Osteoblast (primary cell): ENCODE measurements around the gene DKK2. TPM values are rescaled to one million over a fixed set of nuclear protein-coding genes. Genes with fewer than 3 reads are reported as not detected.

Source experiments
- DNase-seq: peaks from one replicate; pipeline ENCODE4 v3.0.0; 2011; ENCODE audit warnings: low spot score, mixed read lengths; ENCODE audit not compliant: insufficient read length; ENCODE audit errors: missing footprints
- H2AFZ ChIP-seq: 2 replicates; pipeline ENCODE4 v1.6.0; 2011; ENCODE audit warnings: mild to moderate bottlenecking, low read length
- H3K27ac ChIP-seq: 2 replicates; pipeline ENCODE4 v1.5.1; 2011; ENCODE audit warnings: mild to moderate bottlenecking, low read depth, low read length, moderate library complexity
- H3K27me3 ChIP-seq: 2 replicates; pipeline ENCODE4 v1.6.0; 2012; ENCODE audit warnings: mild to moderate bottlenecking, control low read depth, inconsistent platforms, low read length, moderate library complexity; ENCODE audit not compliant: insufficient read depth
- H3K36me3 ChIP-seq: 2 replicates; pipeline ENCODE4 v1.5.1; 2011; ENCODE audit warnings: mild to moderate bottlenecking, low read length, control low read depth, moderate library complexity; ENCODE audit not compliant: insufficient read depth
- H3K4me1 ChIP-seq: 2 replicates; pipeline ENCODE4 v1.5.1; 2011; ENCODE audit warnings: mild to moderate bottlenecking, low read length, control low read depth, moderate library complexity; ENCODE audit not compliant: insufficient read depth
- H3K4me2 ChIP-seq: 2 replicates; pipeline ENCODE4 v1.6.0; 2011; ENCODE audit warnings: mild to moderate bottlenecking, low read length; ENCODE audit not compliant: insufficient read depth
- H3K4me3 ChIP-seq: fragments of 200-600 bp; sonication (generic); 3 replicates; pipeline ENCODE4 v1.5.1; 2012; ENCODE audit warnings: mild to moderate bottlenecking, low read length, inconsistent platforms; ENCODE audit not compliant: insufficient read depth
- H3K79me2 ChIP-seq: 2 replicates; pipeline ENCODE4 v1.6.0; 2012; ENCODE audit warnings: mild to moderate bottlenecking, low read length, control low read depth, inconsistent platforms; ENCODE audit not compliant: insufficient read depth
- H3K9me3 ChIP-seq: 2 replicates; pipeline ENCODE4 v1.5.1; 2011; ENCODE audit warnings: low read depth, low read length, control low read depth
- H4K20me1 ChIP-seq: 2 replicates; pipeline ENCODE4 v1.6.0; 2012; ENCODE audit warnings: mild to moderate bottlenecking, low read length, control low read depth; ENCODE audit not compliant: insufficient read depth
- CTCF ChIP-seq: IDR thresholded peaks from 2 replicates; pipeline ENCODE4 v1.5.1; 2011; ENCODE audit warnings: mild to moderate bottlenecking, low read depth, low read length, moderate library complexity; ENCODE audit errors: extremely low read depth
- total RNA-seq: library from RNA; depleted of rRNA; stranded (reverse); fragments of >200 nt; gene quantifications from 2 replicates; pipeline ENCODE4 v1.2.3, GENCODE V29; 2012

Gene DKK2
- total RNA-seq, 1 donor = not detected

- TF ChIP-seq CTCF = no peak
- Histone ChIP-seq H3K4me1 (no peaks in the 10 kb centered on the region), H2AFZ (no peak overlapping the region), H3K36me3 (no peaks in the 10 kb centered on the region), H3K4me2 (no peak overlapping the region), H3K4me3 (no peak overlapping the region), H3K27ac (no peak overlapping the region), H3K9me3 (no peaks in the 10 kb centered on the region), H3K79me2 (no peaks in the 10 kb centered on the region), H4K20me1 (no peaks in the 10 kb centered on the region), H3K27me3 (no peaks in the 10 kb centered on the region)
- no peak for DNase-seq
Observed at GRCh38 chr4:106979476-106979875, 56.6 kb downstream of the DKK2 start.

- Histone ChIP-seq H4K20me1 (no peaks in the 10 kb centered on the region), H3K4me2 (no peak overlapping the region)
- no peak for DNase-seq
Observed at GRCh38 chr4:106978046-106978774, 57.9 kb downstream of the DKK2 start.

GRCh38 chr4:106971636-106972035 is 64.5 kb downstream of the DKK2 start:
- Histone ChIP-seq H3K79me2 (no peaks in the 10 kb centered on the region), H3K27ac (no peak overlapping the region), H3K9me3 (no peaks in the 10 kb centered on the region), H2AFZ (no peak overlapping the region), H3K36me3 (no peaks in the 10 kb centered on the region), H4K20me1 (no peaks in the 10 kb centered on the region), H3K27me3 (no peaks in the 10 kb centered on the region), H3K4me2 (no peak overlapping the region), H3K4me3 (no peak overlapping the region), H3K4me1 (no peaks in the 10 kb centered on the region)
- no peak for TF ChIP-seq CTCF
- no peak for DNase-seq

More at GRCh38 chr4:106978046-106978774, 57.9 kb downstream of the DKK2 start:
- Histone ChIP-seq H2AFZ (no peak overlapping the region), H3K27ac (no peak overlapping the region), H3K9me3 (no peaks in the 10 kb centered on the region), H3K4me3 (no peak overlapping the region), H3K4me1 (no peaks in the 10 kb centered on the region), H3K36me3 (no peaks in the 10 kb centered on the region), H3K27me3 (no peaks in the 10 kb centered on the region), H3K79me2 (no peaks in the 10 kb centered on the region)
- no peak for TF ChIP-seq CTCF

- Histone ChIP-seq H3K36me3 (no peaks in the 10 kb centered on the region), H3K9me3 (no peaks in the 10 kb centered on the region), H3K4me1 (no peaks in the 10 kb centered on the region), H3K4me3 (no peak overlapping the region), H3K27me3 (no peaks in the 10 kb centered on the region), H4K20me1 (no peaks in the 10 kb centered on the region), H3K27ac (no peak overlapping the region), H2AFZ (no peak overlapping the region), H3K79me2 (no peaks in the 10 kb centered on the region), H3K4me2 (no peak overlapping the region)
- no peak for DNase-seq
- TF ChIP-seq CTCF = no peak
Observed at GRCh38 chr4:106967892-106968291, 68.2 kb downstream of the DKK2 start.
